ENCODE data around the gene TNFAIP8L1.
"Not testable (repeated sequence)": the region's sequence is repeated elsewhere in the genome, so short reads cannot be mapped to it uniquely, and the experiment has no call there.

The TNFAIP8L1 gene

DNA sequence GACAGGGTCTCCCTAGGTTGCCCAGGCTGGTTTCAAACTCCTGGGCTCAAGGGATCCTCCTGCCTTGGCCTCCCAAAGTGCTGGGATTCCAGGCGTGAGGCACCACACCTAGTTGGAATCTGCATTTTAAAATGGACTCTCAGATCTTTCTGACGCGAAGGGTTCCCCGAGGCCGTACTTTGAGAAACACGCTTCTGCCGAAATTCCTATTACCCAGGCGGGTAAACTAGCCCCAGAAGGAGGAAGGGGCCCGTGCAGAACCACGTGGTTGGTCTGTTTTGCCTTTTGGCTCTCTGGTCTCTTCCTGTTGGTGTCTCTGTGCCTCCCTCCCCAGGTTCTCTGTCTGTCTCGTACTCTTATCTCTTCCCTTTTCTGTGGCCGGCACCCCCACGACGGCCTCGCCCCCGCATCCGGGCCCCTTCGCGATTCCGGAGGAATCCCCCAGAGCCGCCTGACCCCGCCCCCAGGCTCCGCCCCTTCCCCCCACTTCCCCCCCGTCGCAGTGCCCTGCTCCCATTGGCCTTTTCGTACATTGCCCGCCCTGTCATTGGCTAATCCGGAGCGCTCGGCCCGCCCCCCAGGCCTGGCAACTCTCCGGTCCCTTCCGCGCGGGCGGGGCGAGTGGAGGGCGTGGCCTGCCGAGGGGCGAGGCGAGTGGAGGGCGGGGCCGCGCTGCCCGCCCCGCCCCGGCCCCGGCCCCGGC lies at the start of gene TNFAIP8L1:
TNFAIP8L1 (plus strand) TSS at position 689 of the 703 bp plus-strand sequence. CDS start 12,354 bp downstream, outside the sequence.
- DNase-seq, result peak; percentile 92

DNA sequence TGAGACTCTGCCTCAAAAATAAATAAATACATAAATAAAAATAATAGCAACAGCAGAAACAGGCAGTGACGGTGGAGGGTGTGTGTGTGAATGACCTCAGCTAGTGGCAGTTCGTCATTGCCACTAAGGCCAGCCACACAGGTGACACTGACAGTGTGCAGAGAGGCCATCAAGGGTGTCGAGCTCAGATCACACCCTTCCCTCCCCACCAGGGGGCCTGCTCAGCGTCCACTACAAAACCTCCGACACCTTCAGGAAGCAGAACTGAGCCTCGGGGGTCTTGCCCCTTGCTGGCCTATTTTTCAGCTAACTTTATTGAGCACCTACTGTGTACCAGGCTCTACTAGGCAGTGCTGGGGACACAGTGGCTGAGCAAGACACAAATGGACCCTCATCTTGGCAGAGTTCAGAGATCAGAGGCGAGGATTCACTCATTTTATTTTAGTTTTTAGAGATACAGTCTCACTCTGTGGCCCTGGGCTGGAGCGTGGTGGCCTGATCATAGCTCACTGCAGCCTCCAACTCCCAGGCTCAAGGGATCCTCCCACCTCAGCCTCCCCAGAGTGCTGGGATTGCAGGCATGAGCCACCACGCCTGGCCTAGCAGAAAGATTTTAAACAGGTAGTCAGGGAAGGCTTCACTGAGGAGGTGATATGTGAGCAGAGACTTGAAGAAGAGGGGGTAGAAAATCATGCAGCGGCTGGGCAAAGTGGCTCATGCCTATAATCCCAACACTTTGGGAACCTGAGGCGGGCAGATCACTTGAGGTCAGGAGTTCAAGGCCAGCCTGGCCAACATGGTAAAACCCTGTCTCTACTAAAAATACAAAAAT lies 49.5 kb upstream of the TNFAIP8L1 start:
- DNase-seq, result no peak

DNA sequence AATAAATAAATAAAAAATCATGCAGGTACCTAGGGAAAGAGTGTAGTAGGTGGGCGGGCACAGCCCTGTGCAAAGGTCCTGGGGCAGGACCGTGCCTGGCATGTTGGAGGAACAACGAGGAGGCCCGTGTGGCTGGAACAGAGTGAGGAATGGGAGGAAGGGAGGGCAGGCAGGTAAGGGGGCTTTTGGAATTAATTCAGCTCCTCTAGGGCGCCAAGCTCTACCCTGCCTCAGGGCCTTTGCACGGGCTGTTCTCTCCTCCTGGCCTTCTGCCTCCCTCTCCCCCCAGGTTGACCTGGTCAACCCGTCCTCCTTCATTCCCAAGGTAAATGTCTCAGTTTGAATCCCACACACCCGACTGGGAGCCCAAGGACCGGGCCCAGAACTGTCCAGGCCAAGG lies 48.8 kb upstream of the TNFAIP8L1 start:
- DNase-seq, result no peak

DNA sequence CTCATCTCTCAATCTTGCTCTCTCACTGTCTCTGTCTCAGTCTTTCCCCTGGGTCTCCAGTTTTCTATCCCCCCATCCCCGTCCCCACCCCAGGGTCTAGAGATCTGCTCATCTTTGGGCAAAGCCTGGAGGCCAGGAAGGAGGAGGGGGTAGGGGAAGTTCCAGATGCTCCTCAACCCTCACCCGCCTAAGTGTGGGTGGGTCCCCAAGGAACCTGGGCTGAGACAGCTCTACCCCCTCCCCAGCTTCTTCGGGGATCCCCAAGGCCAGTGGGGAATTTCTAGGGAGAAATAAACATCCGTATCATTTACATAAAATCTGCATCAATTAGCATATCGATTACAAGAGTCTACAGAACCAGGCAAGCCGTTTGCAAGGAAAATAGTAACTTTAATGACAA lies 48.0 kb upstream of the TNFAIP8L1 start:
- DNase-seq, result no peak

DNA sequence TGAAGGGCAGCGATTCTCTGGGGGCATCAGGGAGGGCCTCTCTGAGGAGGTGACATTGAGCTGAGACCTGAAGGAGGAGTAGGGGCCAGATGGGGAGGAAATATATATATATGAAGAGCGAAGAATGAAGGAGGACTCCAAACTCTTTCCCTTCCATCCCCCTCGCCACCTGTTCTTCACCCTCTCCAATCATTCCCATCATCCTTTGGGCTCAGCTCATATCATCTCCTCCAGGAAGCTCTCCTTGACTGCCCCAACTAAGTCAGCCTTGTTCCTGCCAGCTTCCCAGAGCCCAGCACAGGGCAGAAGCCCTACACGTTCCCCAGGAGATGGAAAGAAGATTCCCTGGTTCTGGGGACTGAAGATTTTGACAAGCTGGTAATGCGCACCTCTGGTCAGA lies 46.9 kb upstream of the TNFAIP8L1 start:
- DNase-seq, result no peak

DNA sequence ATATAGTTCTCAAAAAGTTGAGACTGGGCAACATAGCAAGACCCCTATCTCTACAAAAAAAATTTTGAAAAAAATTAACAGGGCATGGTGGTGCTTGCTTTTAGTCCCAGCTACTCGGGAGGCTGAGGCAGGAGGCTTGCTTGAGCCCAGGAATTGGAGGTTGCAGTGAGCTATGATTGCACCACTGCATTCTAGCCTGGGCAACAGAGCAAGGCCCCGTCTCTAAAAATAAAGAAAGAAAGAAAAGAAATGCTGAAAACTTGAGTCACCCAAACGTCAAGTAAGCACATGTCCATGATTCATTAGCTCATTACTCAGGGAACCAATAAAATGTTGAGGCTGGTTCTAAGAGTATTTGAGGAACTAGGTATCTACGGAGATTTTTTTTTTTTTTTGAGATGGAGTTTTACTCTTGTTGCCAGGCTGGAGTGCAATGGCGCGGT lies 45.9 kb upstream of the TNFAIP8L1 start:
- peak; percentile 57 for DNase-seq

DNA sequence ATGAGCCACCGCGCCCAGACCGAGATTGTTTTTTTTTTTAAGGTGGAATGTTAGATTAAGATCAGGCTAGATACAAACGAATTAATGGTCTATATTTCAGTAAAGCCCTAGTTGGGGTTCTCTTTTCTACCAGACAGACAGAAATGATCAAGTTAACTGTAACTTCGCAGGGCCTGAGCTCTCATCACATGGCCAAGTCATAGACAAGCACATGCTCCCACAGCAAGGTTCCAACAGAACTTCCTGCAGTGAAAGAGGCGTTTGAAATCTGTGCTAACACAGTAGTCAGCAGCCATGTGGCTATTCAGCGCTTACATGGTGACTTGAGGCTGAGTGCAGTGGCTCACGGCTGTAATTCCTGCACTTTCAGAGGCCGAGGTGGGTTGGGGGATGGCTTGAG lies 45.1 kb upstream of the TNFAIP8L1 start:
- no peak for DNase-seq

DNA sequence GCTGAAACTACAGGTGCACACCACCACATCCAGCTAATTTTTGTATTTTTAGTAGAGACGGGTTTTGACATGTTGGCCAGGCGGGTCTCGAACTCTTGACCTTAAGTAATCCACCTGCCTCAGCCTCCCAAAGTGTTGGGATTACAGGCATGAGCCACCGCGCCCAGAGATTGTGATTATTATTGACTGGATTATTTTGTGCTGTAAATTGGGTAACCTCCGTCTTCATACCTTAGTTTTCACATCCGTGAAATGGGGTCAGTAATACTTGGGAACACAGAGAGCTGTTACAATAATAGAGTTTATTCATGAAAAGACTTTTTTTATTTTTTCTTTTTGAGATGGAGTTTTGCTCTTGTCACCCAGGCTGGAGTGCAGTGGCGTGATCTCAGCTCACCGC lies 44.2 kb upstream of the TNFAIP8L1 start:
- DNase-seq, result not testable (repeated sequence)

DNA sequence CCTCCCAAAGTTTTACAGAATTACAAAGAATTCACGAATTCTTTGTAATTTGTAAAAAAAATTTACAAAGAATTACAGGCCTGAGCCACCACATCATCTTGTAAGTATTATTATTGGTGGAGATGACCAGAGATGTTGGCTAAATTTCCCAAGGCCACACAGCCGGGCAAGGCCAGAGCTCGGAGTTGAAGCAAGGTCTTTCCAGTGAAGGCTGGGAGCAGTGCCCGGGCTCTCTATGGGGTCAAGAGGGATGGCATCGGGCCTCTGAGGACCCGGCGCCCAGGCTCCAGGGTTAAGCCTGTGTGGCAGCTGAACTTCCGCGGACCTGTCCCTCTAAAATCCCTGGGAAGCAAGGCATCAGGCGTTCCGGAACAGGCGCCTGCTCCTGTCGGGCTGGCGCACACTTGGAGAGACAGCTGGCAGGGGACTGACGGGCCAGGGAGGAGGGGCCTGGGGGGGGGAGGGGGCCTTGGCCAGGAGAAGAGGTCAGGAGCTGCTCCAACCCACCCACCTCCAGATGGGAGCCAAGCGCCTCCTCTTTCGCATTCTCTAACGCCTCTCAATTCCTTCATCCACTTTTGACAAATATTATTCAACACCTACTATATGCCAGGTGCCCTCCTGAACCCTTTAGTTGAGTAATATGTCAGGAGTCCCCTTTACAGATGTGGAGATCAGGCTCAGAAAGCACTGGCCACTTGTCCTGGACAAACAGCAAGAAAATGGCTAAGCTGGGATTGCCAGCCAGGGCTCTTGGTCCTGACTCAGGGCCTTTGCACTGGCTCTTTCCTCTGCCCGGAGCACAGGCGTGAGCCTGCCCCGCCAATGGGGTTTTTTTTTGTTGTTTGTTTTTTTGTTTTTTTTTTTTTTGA lies 43.0 kb upstream of the TNFAIP8L1 start:
- no peak for DNase-seq

DNA sequence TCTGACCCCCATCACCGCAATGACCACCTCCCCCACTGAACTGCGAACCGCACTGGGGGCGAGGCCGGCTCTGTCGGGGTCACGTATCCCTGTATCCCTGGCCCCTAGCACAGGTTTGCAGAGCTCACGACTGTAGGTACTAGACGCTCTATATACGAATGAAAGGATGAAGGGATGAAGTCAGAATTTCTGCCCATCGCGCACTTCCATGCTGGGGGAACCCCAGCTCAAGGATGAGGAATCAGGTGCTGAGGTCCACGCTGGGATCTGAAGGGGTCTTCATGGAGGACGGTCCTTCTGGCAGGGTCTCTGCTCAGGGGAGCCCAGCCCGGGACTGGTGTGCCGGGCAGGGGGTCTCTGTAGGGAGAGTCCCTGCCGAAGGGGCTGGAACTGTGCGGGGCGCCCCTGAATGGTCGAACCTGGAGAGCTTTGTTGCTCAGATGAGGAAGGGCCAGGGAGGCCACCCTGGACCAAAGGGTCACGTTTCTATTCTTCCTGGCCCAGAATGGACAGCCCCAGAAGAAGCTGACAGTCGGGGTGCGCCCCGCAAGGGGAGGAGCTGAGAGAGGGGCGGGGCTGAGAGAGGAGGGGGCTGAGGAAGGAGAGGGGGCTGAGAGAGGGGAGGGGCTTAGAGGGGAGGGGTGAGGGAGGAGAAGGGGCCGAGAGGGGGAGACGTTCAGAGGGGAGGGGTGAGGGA lies 41.9 kb upstream of the TNFAIP8L1 start:
- no peak for DNase-seq

DNA sequence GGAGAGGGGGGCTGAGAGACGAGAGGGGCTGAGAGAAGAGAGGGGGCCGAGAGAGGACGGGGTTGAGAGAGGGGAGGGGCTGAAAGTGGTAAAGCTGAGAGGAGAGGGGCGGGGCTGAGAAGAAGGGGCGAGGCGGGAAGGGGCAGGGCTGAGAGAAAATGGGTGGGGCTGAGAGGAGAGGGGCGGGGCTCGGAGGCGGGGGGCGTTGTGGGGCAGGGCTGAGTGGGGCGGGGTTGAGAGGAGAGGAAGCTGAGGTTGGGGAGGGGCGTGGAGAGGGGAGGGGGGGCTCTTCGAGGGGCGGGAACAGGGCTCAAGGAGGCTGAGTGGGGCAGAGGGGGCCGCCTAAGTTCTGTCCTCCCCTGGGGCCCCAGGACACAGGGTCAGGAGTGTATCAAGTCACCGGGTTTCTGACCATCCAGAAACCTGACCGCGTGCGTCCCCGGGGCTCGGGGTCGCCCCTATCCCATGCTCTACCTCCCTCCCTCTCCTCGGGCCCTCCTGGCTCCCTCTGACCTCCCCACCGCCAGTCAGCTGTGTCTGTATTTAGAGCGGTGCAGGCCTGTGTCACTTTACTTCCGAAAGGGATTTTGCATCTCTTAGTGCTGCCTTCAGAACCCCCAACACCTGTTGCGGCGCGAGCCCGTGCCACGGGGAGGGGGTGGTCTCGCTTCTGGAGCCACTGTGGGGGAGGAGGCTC lies 41.2 kb upstream of the TNFAIP8L1 start:
- no peak for DNase-seq

DNA sequence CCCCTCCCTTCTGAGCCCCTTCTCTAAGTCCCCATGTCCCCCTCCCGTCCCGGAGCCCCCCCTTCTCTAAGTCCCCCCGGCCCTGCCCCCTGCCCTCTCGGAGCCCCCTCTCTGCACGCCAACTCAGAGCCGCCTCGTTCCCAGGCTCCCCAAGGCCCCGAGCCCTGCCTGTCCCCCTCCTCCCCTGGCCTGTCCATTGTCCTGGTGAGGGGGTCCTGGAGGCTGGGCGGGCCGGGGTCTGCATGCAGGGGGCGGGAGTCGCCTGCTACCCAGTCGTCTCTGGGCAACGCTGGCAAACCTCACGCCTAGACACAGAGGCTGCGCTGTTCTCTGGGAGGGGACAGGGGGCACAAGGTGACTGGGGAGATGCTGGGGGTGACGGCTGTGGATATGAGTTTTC lies 40.6 kb upstream of the TNFAIP8L1 start:
- no peak for DNase-seq

DNA sequence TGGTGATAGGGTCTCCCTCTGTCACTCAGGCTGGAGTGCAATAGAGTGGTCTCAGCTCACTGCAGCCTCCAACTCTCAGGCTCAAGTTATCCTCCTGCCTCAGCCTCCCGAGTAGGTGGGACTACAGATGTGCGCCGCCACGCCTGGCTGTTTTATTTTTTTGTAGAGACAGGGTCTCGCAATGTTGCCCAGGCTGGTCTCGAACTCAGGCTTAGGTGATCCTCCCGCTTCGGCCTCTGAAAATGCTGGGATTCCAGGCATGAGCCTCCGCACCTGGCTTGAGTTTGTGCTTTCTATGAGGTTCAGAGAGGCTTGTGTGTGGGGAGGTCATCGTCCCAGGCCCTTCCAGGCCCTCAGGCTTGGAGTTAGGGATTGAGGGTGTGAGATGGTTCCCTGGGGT lies 39.2 kb upstream of the TNFAIP8L1 start:
- DNase-seq, result no peak

DNA sequence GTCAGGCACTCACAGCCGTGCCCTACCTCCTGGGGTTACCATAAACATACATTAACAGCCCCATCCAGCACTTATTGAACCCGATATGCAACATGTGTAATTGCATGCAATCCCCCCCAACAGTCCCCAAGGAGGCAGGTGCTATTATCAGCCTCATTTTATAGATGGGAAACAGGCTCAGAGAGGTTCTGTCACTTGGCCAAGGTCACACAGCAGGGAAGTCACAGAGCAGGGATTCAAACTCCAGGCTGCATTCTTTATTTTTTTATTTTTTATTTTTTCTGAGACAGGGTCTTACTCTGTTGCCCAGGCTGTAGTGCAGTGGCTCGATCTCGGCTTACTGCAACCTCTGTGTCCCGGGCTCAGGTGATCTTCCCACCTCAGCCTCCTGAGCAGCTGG lies 38.4 kb upstream of the TNFAIP8L1 start:
- DNase-seq, result no peak

DNA sequence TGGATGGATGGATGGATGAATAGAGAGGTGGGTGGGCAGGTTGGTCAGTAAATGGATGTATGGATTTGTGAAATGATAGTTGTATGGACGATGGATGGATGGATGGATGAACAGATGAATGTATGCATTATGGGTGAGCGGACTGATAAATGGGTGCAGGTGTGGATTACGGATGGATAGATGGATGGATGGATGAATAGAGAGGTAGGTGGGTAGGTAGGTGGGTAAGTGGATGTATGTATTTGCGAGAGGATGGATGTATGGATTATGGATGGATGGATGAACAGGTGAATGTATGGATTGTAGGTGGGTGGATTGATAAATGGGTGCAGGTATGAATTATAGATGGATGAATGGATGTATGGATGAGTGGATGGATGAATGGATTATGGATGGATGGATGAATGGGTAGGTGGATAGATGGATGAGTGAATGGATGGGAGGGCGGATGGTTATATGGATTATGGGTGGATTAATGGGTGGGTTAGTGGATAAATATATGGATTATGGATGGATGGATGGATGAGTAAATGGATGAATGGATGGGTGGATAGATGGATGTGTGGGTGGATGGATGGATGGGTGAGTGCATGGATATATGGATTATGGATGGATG lies 37.0 kb upstream of the TNFAIP8L1 start:
- no peak for DNase-seq

DNA sequence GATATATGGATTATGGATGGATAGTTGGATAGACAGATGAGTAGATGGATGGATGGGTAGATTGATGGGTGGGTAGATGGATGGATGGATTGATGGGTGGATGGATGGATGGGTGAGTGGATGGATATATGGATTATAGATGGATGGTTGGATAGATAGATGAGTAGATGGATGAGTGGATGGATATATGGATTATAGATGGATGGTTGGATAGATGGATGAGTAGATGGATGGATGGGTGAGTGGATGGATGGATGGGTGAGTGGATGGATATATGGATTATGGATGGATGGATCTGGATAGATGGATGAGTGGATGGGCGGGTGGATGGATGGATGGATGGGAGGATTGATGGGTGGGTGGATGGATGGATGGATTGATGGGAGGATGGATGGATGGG lies 36.4 kb upstream of the TNFAIP8L1 start:
- DNase-seq, result no peak

DNA sequence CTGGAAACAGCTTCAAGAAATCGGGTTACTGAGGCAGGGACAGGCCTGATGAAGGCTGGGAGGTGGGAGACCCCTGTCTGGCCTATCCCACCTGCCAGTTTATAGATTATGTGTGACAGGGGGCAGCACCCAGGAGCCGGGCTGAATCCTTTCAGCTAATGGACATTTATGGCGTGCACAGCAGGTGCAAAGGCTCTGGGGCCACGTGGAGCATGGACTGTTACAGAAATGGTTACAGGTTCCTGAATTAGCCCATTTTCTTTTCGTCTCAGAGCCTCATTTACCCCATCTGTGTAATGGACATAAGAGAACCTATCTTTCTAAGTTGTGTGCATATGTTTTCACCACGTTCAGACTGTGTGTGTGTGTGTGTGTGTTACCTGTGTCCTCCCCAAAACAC lies 34.4 kb upstream of the TNFAIP8L1 start:
- no peak for DNase-seq

DNA sequence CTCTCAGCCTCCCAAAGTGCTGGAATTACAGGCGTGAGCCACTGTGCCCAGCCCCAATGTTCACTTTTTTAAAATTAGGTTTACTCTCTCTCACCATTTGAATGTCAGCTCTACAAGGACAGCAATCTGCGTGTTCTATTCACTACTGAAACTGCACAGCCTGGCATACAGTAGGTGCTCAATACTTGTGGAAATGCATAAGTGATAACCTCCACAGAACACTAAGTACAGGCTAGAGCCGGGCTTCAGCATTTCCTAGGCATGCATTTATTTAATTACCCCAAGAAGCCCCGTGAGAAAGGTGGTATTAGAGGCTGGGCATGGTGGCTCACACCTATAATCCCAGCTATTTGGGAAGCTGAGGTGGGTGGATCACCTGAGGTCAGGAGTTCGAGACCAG lies 33.1 kb upstream of the TNFAIP8L1 start:
- DNase-seq, result no peak

DNA sequence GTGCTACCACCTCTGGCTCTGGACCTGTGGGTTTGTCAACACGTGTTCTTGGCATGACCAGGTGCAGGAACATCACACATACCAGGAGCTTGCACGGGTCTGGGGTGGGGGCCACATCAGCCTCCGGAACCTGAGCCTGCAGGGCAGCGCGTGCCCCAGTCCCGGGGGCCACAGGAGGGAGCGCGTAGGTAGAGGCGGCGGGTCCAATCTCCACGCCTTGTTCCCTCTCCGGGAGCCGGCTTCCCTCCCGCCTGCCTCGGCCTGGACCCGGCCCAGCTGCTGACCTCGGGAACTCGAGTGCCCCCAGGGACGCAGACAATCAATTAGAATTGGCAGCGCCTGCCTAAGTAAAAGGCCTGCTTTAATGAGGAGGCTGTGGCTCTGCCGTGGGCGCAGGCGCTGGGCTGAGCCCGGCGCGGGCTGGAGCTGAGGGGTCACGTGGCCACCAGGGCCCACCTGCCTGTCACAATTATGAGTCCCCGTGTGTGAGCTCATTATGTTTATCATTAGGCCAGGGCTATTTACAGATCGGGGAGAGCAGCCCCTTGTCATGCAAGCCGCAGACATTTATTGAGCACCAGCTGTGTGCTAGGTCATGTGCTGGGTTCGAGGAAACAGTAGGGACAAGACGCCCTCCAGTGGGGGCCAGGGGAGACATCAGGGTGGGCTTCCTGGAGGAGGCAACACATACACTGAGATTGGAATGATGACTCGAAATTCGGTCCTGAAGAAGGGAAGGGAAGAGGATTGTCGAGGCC lies 32.2 kb upstream of the TNFAIP8L1 start:
- DNase-seq, result no peak

DNA sequence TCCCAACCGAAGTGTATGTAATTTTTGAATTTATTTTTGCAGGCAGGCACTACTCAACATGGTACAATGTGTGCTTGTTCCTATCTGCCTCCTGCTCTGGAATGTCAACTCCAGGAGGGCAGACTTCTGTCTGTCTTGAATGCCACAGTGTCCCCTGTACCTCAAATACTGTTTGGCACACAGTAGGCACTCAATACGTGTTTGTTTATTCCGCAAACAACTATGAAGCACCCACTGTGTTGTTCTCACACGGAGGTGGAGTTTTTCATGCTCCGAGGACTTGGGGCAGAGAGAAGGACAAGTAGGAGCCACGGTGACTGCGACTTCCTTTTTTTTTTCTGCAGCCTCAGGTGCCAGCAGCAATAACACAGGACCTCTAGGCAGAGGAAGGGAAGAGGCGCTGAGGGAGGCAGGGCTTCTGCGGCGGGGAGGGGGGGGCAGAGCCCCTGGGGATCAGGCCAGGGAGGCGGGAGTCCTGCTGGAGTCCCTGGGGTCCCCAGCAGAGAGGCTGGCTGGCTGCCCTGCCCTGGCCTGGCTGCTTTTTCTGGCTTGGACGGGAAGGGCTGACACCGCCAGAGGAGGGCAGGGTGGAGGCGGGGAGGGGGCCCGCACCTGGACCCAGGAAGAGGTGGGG lies 29.3 kb upstream of the TNFAIP8L1 start:
- DNase-seq, result no peak
